HG03354 (cell line): ENCODE data around the gene SVOPL.

ENCODE experiments used
- ATAC-seq: cut with Tn5 transposase; IDR thresholded peaks from one replicate; pipeline ENCODE4 v1.9.1; 2021; ENCODE audit warnings: mild to moderate bottlenecking; ENCODE audit not compliant: unreplicated experiment, poor library complexity, severe bottlenecking

The SVOPL gene

DNA sequence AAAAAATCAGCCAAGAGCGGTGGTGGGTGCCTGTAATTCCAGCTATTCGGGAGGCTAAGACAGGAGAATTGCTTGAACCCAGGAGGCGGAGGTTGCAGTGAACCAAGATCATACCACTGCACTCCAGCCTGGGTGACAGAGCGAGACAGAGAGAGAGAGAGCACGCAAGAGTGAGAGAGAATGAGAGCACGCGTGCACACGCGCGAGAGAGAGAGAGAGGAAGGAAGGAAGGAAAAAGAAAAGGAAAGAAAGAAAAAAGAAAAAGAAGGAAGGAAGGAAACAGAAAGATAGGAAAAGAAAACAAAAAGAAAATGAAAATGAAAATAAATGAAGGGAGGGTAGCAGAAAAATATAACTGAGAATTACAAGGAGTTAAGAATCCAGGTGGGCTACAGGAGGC, 82.7 kb downstream of the SVOPL start:
- no peak for ATAC-seq

DNA sequence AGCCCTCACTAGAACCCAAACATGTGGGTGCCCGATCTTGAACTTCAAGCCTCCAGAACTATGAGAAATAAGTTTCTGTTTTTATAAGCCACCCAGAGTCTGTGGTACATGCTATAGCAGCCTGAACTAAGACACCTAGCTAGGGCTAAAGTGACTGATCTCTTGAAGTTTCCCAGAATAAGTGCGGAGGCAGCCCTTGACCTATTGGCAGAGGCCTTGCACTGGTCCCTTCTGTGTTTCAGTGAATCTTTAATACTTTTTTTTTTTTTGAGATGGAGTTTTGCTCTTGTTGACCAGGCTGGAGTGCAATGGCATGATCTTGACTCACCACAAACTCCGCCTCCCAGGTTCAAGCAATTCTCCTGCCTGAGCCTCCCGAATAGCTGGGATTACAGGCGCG, 85.1 kb downstream of the SVOPL start:
- no peak for ATAC-seq

DNA sequence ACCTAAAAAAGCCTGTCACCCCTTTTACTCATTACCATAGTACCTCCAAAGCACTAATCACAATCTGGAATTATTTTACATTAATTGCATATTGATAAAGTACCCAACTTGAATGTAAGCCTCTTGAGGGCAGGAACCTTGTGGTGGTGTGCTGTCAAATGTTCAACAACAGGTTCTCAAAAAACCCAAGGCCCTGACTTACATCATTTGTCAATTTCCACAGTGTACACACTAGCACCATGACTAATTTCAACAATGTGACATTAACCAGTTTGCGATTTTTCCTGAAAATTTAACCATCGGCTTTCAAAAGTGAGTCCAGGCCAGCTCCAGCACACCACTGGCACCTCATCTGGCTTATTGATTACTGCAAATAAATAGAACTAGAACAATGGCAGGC, 87.5 kb downstream of the SVOPL start:
- ATAC-seq, result no peak

DNA sequence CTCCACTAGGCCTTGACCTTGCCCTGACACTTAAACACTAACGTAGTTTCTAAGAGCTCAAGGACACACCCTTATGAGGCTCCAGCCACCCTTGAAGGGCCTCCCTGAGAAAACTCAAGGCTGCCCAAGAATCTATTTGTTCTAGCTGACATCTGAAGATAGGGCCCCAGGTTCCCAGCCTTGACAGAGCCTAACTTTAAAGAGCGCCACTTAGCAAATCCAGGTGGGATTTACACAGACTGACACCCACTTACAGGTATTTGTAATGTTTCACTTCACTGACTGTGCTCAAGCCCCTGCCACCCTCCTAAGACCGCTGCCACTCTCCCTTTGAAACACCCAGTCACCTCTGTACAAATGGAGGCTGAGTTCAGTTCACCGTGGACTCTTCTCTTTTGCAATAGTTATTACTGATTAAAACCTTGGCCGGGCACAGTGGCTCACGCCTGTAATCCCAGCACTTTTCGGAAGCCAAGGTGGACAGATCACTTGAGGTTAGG, 90.4 kb downstream of the SVOPL start:
- no peak for ATAC-seq

DNA sequence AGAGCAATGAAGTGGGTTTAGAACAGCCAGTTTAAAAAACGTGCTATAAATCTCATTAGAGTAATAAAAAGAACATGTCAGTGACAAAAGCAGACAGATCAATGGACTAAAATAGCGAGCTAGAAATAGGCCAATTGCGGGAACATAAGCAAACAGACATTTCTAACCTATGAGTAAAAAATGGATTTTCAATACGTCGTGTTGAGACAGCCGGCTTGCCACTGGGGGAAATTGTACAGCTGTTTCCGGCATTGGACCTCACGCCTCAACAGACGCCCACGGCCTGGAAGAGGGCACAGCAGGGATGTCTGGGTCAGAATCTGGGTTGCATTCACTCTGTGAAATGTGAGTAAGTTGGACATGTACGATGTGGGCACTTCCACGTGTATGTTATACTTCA, 92.9 kb downstream of the SVOPL start:
- peak; percentile 74 for ATAC-seq

DNA sequence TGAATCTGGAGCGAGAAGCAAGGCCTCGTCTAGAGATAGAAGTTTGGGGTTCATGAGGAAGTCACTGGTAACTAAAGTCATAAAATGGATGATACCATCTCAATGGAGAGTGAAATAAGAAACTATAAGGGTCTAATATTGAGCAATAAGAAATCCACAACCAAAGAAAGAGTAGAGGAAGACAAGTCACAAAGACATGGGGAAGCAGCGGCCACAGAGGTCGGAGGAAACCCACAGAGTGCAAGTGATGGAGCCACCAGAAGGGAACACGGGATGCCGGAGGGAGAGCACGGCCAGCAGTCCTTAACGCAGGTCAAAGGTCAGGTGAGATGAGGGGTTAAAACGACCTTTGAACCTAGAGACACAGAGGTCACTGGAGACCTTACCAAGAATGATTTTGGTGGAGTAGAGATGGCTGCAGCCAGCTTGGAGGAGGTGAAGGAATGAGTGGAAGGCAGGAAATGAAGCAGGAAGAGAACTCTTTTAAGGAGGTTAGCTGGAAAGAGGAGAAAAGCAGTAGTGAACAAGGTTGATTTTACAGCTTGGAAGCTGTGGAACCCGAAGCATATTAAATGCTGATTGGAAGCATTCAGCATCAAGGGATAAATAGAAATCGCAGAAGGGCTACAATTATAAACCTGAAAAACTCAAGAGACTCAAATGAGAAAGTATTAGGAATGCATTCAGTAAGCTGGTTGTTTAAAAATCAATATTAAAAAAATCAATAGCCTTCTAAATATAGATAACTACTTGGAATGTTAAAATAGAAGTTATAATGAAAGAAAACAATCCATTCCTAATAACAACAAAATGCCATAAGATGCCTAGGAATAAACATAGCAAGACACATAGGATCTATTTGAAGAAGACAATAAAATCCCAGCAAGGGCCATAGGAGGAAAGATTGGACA, 93.7 kb downstream of the SVOPL start:
- no peak for ATAC-seq

DNA sequence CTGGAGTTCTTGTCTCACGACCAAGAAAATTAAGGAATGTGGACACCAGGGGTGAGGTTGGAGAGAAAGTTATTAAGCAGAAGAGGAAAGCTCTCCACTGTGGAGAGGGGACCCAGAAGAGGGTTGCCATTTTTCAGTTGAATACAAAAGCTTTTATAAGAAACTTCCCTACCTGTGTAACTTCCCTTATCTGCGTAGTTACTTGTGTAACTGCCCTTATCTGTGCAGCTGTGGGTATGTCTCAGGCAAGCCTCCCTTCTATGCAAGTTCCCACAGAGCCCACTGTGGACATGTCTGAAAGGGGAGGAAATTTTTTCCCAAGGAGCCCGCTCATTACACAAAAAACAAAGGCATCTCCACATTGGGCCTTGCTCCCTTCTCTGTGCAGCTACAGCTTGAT, 94.9 kb downstream of the SVOPL start:
- no peak for ATAC-seq

DNA sequence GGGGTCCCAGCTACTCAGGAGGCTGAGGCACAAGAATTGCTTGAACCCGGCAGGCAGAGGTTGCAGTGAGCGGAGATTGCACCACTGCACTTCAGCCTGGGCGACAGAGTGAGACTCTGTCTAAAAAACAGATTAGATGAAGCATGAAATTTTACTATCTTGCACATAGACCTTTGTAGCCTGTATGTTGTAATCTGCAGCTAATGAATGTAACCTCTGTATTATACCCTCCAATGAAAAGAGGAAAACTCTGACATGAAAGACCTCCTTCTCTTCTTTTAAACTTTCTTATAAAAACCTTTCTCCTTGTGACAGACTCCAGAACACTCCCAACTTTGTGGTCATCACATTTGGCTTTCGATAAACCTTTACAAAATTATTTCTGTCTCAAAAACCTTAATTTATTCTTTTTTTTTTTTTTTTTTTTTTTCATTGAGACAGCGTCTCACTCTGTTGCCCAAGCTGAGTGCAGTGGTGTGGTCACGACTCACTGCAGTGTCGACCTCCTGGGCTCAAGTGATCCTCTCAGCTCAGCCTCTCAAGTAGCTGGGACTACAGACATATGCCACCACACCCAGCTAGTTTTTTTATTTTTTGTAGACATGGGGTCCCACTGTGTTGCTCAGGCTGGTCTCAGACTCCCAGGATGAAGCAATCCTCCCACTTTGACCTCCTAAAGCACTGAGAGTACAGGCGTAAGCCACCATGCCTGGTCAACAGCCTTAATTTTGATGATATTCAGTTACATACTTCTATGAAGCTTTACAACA, 97.4 kb downstream of the SVOPL start:
- no peak for ATAC-seq

DNA sequence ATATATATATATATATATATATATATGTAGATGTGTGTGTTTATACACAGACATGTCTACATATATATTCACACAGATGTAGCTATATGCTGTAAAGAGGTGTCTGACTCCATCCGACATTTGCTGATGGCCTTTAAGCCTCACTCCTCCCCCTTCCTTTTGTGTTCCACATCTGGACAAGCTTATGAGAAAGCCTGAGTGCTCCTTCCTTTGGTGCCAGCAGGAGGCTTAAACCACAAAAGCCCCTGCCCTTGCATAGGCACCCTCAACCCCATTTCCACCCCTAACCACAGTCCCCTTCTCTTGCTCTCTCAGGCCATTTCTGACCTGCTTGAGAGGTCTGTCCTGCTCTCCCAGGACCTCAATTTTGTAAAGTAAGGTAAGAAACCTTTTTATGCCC, 98.7 kb downstream of the SVOPL start:
- no peak for ATAC-seq

DNA sequence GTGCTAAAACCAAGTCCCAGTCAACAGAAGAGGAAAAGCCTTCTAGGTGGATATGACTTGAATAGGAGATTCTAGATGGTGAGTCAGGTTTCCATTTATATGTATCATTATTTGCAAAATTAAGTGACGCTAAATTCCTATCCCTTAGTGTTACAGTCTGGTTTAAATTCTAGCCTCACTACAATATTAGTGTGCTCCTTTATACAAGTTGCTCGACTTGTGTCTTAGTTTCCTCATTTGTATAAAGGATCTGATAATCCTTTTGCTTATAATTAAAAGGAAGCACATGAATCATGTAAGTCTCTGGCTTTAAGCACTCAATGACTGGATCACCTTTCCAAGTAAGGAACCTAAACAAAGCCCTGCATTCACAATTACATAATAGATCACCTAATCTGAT, 105.7 kb downstream of the SVOPL start:
- ATAC-seq, result no peak

DNA sequence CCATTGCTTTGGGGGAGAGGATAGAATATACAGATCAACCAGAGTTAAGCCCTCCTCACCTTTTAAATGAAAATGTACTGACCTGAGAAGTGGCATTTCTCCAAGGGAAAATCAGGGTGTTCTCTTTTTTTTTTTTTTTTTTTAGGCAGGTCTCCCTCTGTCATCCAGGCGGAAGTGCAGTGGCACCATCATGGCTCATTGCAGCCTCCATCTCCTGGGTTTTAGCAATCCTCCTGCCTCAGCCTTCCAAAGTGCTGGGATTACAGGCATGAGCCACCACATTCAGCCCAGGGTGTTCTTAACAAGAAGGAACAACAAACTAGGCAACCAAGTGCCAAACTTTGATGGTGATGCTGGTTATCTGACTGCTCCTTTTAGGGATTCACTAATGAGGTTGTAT, 111.0 kb downstream of the SVOPL start:
- ATAC-seq, result no peak

DNA sequence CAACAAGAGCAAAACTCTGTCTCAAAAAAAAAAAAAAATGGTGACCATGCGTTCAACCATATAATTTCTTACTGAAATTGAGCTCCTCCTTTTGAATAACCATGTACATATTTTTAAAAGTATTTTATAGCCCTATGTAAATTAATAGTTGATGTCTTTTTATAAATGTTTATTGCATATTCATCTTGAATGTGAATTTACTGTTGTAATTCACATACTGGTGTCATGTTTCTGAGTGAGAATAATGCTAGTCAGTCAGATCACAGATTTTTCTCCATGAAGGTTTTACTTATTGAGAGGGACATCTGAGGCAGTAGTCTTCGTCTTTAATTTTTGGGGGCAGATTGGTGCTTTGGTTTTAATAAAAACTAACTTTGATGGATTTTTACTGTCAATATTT, 112.2 kb downstream of the SVOPL start:
- no peak for ATAC-seq

DNA sequence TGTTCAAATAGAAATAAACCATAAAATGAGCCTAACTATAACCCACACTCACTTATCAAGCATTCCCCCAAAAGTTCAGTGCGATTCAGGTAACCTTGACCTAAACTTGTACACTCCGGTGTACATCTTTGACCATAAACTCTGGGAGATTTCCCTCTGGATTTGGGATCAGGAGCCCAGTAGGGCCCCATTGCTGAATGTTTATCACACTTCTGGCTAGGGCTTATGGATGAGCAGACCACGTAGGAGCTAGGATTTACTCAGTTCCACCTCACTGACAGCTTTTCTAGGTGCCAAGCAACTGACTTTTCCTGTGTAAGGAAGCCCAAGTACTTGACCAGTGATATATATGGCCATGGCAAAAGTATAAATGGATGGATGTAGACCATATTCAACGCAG, 113.7 kb downstream of the SVOPL start:
- ATAC-seq, result no peak

DNA sequence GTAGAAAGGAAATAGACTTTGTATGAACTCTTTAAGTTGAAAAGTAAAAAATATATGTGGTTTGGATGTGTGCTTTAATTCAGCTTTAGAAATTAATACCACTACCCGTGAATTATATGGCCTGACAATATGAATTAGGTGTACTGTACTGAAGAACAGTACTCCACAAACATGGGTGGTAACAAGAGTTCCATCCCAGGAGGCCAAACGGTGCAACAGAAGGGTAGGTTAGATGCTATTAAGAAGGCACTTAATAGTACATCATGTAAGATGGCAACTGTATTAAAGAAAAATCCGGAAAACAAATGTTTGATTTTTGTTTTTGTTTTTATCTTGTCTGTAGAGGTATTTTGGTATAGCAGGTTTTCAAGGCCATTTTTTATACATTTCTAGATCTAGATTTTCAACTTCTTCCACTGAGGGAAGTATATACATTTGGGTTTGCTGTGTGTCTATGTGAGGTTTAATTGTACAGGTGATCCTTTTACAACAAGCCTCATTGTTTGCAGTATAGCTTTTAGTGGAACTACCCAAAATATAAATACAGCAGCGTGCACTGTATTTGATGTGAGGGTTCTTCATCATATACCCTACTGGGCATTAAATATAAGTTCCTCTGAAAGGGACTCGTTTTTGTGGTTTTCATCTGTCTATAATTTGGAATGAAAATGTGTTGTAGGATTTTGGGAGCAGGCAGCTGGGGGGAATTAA, 115.7 kb downstream of the SVOPL start:
- ATAC-seq, result no peak

DNA sequence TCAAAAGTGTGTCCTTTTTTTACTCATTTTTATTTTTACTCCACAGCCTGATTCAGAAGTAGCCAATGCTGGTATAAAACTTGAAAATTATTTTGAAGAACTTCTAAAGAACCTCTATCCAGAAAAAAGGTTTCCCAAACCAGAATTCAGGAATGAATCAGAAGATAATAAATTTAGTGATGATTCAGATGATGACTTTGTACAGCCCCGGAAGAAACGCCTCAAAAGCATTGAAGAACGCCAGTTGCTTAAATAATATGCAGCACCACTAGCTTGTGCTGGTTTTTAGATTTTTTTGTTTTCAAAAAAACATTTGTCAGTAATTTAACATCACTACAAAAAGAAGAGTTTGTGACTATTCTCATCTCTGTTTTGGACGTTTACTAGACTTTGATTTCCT, 116.5 kb downstream of the SVOPL start:
- no peak for ATAC-seq

DNA sequence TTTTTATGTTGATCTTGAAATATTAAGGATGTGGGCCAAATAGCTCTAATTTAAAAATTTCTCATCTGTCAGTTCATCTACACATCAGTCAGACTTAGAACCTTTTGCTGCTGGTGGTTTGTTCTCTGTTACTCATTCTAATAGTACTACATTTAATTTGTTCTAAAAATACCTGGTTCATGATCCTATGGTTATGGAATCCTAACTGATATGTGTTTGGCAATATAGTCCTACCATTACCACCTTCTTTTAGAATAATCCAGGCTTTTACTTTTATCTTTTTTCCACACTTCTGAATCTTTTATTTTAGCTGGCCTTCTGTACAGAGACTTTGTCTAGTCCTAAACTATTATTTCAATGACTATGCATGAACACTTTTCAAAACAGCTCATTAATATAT, 116.9 kb downstream of the SVOPL start:
- no peak for ATAC-seq

DNA sequence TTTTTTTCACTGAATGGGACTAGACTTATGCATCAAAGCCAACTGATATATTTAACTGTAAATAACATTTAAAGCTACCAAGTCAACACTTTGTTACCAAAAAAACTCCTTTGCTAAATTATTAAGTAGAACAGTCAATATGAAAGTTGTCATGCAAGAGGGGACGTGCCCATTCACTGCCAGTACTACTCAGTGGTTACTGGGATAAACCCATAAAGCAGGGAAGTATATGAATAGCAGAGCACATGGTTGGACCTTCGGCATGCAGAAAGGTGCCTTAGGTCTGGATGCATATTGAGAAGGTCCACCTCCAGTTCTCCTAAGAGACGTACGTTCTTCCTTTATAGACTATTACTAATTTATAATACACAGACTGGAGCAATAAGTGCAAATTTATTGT, 120.1 kb downstream of the SVOPL start:
- ATAC-seq, result no peak

DNA sequence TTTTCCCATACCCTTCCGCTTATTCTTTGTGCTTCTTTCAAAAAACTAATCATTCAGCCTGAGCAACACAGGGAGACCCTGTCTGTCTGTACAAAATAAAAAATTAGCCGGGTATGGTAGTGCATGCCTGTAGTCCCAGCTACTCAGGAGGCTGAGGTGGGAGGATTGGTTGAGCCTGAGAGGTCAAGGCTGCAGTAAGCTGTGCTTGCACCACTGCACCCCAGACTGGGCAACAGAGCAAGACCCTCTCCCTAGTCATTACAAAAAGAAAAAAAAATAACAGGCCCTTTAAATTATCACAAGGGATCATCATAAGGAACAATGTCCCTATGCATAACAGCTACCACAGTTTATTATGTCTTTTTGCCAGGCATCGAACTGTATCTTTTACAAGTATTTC, 121.5 kb downstream of the SVOPL start:
- ATAC-seq, result no peak

DNA sequence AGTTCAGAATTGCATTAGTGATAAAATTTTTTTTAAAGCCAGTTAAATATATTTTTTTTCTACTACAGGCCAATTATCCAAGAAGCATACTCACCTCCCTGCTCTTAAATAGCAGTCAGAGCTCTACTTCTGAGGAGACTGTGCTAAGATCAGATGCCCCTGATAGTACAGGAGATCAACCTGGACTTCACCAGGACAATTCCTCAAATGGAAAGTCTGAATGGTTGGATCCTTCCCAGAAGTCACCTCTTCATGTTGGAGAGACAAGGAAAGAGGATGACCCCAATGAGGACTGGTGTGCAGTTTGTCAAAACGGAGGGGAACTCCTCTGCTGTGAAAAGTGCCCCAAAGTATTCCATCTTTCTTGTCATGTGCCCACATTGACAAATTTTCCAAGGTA, 122.0 kb downstream of the SVOPL start:
- ATAC-seq, result no peak

DNA sequence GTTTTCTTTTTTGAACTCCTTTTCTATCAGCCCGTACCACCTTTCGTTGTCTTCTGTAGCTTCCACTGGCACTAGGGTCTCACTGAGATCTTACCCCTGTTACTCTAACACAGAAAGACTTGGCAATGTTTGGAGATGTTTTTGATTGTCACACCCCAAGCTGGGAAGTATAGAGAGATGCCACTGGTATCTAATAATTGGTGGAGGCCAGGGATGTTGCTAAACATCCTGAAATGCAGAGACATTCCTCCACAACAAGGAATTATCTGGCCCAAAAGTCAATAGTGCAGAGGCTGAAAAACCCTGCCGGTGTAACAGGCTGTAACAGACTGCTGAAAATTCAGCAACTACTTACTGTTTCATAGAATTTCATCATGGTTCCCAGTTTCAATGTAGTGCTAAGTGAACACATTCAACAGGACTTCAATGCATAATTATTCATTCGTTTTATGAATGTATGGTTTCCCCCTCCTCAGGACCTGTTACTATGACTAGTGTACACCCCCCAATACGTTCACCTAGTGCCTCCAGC, 125.2 kb downstream of the SVOPL start:
- ATAC-seq, result no peak
